Activated CD4-positive, alpha-beta T cell treated with anti-CD3 and anti-CD28 coated beads for 48 hours (primary cell): ENCODE data around the gene MYRIP.

Source experiments
- DNase-seq: peaks from one replicate; pipeline ENCODE4 v3.0.0-alpha.2; 2020

Gene MYRIP

GRCh38 chr3:40302784-40303183 lies 493.4 kb downstream of the MYRIP start:
- DNase-seq = no peak

DNA sequence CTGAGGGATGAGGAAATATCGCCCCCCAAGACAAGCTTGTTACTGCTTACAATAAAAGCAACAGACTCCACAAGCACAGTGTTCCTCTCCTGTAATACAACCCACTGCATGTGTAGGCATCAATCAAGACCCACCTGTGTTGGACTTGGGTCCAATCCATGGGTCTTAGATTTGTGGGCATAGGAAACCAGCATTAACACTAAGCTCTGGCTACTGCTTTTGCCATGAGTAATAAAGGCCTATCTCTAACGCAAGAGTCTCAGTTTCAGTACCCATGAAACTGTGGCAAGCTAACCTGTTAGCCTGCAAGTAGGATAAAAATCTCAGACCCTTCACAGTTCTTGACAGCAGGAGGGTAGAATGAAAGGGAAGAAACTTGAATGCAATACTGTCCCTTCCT lies 494.9 kb downstream of the MYRIP start:
- no peak for DNase-seq

DNA sequence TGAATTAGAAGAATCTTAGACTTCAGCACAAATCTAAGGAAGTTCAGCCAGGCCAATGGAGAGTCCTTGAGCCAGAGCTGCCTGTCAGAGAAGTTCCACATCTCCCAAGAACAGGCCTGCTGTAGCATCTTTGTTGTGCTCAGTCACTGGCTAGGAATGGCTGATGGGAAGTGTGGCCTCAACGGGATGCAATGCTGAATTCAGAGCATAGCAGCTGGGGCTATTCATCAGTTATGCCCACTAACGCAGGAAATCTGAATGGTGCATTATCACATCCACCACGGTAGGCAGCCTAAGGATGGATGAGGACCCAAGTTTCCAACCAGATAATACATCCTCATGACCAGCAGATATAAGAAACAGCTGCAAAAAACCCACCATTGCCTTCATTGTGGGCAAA lies 496.9 kb downstream of the MYRIP start:
- DNase-seq = no peak

- DNase-seq = no peak
These were observed 497.8 kb downstream of the MYRIP start for GRCh38 chr3:40307176-40307575.

- no peak for DNase-seq
These were observed 499.5 kb downstream of the MYRIP start for GRCh38 chr3:40308725-40309417.

DNA sequence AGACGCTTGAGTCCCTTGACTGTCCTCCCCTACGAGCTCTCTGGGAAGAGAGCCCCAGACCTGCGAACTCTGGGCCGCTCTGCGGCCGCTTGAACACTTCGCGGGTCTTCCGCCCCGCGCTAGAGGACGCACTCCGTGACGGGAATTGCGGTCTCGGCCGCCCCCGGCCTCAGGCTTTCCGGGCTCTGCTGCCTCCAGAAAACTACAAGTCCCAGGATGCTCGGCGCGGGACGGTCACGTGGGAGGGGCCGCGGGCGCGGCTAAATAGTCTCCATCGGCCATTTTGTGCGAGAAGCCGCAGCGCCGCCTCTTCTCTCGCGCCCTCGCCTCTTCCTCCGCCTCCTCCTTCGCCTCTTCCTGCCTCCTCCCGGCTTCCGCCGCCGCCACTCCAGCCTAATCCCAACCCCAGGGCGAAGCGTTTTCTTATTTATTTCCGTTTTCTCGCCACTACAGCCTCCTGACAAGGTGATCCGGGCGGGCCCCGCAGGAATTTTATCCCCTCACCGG lies 500.1 kb downstream of the MYRIP start, which contains the start of gene EIF1B:
TSS of gene EIF1B (plus strand) at position 290 of the 507 bp plus-strand sequence. CDS start 235 bp downstream, outside the sequence.
- DNase-seq = peak; percentile 99
